ENCODE results near the gene ABCB8. TPM values are rescaled to one million over a fixed set of nuclear protein-coding genes. Genes with fewer than 3 reads are reported as not detected.

Gene ABCB8
- total and polyA plus RNA-seq, 2 of the 4 experiments (the other 2 are of a cell fraction), result 16.3 to 26.8 TPM

DNA sequence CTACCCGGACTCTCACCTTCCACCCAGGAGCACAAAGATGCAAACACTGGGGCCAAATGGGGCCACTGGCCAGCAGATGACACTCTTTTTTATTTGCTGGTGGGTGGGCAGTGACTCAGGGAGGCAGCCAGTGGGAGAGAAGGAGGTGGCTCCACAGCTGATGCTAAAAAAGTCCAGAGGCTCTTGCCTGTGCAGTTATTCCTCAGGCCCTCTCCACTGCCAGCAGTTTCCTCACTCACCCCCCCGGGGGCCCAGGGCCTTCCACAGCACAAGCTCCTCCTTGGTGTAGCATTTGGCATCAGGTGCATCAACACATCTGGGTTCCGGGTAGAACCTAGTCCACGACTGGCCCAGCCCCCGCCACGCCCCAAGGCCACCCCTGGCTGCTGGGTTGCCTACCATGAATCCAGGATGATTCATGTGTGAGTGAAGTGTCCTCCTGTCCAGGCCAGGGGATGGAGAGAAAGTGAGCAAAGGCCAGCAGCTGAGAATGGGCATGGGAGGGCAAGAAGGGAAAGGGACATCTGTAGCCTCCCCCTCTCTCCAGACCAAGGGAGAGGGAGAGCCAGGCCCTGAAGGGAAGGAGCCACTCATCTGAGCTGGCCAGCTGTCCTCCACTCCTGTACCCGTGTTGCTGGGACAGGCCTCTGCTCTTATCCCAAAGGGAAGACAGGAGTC lies 48.4 kb upstream of the ABCB8 start:
- H2BK5ac ChIP-seq (ENCODE audit: low read depth, low read length, poor library complexity, severe bottlenecking), result no peak overlapping the region
- H2AK5ac ChIP-seq (ENCODE audit: low read depth, low read length), result no peak overlapping the region
- H3K9me1 ChIP-seq (ENCODE audit: insufficient read depth, low read length), result no peaks in the 10 kb centered on the region
- BruUV-seq (replicated peaks), result no TSS peak
- no peaks in the 10 kb centered on the region; the same call in 1 of the 2 replicates for H4K20me1 ChIP-seq (ENCODE audit: insufficient read depth, low read length)
- H3K27ac ChIP-seq (ENCODE audit: insufficient read depth, low read length), result no peak overlapping the region
- in situ Hi-C loops (cut with MboI; ENCODE audit: low sequenced_read_pairs) (loop anchor here (25.0 kb wide), 1 partner anchor 568 kb away; a partner anchor contains a TSS), dilution Hi-C loops (cut with HindIII; ENCODE audit: low sequenced_read_pairs, unreplicated experiment) (no loop called here), intact Hi-C loops (cut with micrococcal nuclease) (loop anchor here (2.0 kb wide), 1 partner anchor 81 kb away; no protein-coding TSS in a partner anchor)
- H3K27me3 ChIP-seq (ENCODE audit: control insufficient read depth, insufficient read depth, low read length), result peaks cover 51% of the 10 kb centered on the region
- H4K91ac ChIP-seq (ENCODE audit: insufficient read depth, low read depth, low read length), result no peak overlapping the region
- H3K18ac ChIP-seq (ENCODE audit: low read depth, low read length), result no peak overlapping the region
- H3K56ac ChIP-seq (ENCODE audit: extremely low read depth, insufficient read depth, low read length), result no peak overlapping the region
- H3K79me1 ChIP-seq (ENCODE audit: low read depth in 1 of 2, low read length in 2 of 2), result no peaks in the 10 kb centered on the region
- ChIA-PET CTCF (interaction anchor here (0.9 to 1.0 kb wide), 2 partner anchors 9 to 28 kb away, joined by 3 to 4 read pairs; no protein-coding TSS in a partner anchor), POLR2A (ENCODE audit: unreplicated experiment) (no interaction called here)
- no peak overlapping the region for H2BK120ac ChIP-seq (ENCODE audit: low read depth, low read length)
- DNase-seq (no peak), ATAC-seq (ENCODE audit: low read depth) (no peak)
- no peaks in the 10 kb centered on the region for H3K36me3 ChIP-seq (ENCODE audit: control insufficient read depth, insufficient read depth, low read length)
- no peak overlapping the region for H3K14ac ChIP-seq (replicated peaks; ENCODE audit: low read depth, low read length)
- no peak overlapping the region; the same call in 1 of the 2 replicates for H3K4me2 ChIP-seq (ENCODE audit: low read depth, low read length)
- H3K9me3 ChIP-seq (ENCODE audit: control insufficient read depth, insufficient read depth, low read length), result no peaks in the 10 kb centered on the region
- H2BK15ac ChIP-seq (ENCODE audit: low read depth, low read length), result no peak overlapping the region
- H2AK9ac ChIP-seq (replicated peaks; ENCODE audit: low read depth, low read length, poor library complexity), result no peak overlapping the region
- TF ChIP-seq, protein P1, sequence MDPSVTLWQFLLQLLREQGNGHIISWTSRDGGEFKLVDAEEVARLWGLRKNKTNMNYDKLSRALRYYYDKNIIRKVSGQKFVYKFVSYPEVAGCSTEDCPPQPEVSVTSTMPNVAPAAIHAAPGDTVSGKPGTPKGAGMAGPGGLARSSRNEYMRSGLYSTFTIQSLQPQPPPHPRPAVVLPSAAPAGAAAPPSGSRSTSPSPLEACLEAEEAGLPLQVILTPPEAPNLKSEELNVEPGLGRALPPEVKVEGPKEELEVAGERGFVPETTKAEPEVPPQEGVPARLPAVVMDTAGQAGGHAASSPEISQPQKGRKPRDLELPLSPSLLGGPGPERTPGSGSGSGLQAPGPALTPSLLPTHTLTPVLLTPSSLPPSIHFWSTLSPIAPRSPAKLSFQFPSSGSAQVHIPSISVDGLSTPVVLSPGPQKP (IDR thresholded peaks at IDR 0.05; ENCODE audit: borderline replicate concordance, low read depth, low read length), result no peak
- no peak for TF ChIP-seq BHLHE40 (IDR thresholded peaks at IDR 0.05; ENCODE audit: low read depth, low read length)
- TF ChIP-seq NFE2L2 (IDR thresholded peaks at IDR 0.05; ENCODE audit: low read depth, low read length), result no peak
- TF ChIP-seq, protein P2, sequence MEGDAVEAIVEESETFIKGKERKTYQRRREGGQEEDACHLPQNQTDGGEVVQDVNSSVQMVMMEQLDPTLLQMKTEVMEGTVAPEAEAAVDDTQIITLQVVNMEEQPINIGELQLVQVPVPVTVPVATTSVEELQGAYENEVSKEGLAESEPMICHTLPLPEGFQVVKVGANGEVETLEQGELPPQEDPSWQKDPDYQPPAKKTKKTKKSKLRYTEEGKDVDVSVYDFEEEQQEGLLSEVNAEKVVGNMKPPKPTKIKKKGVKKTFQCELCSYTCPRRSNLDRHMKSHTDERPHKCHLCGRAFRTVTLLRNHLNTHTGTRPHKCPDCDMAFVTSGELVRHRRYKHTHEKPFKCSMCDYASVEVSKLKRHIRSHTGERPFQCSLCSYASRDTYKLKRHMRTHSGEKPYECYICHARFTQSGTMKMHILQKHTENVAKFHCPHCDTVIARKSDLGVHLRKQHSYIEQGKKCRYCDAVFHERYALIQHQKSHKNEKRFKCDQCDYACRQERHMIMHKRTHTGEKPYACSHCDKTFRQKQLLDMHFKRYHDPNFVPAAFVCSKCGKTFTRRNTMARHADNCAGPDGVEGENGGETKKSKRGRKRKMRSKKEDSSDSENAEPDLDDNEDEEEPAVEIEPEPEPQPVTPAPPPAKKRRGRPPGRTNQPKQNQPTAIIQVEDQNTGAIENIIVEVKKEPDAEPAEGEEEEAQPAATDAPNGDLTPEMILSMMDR (conservative IDR thresholded peaks at IDR 0.05; ENCODE audit: low read depth, low read length), result no peak
- TF ChIP-seq FOS (IDR thresholded peaks at IDR 0.05; ENCODE audit: low read depth, low read length), result no peak
- TF ChIP-seq, protein P3, sequence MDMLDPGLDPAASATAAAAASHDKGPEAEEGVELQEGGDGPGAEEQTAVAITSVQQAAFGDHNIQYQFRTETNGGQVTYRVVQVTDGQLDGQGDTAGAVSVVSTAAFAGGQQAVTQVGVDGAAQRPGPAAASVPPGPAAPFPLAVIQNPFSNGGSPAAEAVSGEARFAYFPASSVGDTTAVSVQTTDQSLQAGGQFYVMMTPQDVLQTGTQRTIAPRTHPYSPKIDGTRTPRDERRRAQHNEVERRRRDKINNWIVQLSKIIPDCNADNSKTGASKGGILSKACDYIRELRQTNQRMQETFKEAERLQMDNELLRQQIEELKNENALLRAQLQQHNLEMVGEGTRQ (IDR thresholded peaks at IDR 0.05; ENCODE audit: low read depth, low read length), result no peak
- TF ChIP-seq SMC3 (IDR thresholded peaks at IDR 0.05; ENCODE audit: low read depth, low read length), result no peak
- TF ChIP-seq RFX5 (IDR thresholded peaks at IDR 0.05; ENCODE audit: low read depth, low read length), result no peak
- no peak for TF ChIP-seq MXI1 (IDR thresholded peaks at IDR 0.05; ENCODE audit: borderline replicate concordance, low read depth, low read length)
- no peak overlapping the region for H3K23ac ChIP-seq (ENCODE audit: low read depth, low read length)
- H4K8ac ChIP-seq (ENCODE audit: low read depth in 2 of 2, low read length in 2 of 2), result no peak overlapping the region
- WGBS, 2 experiments (ENCODE audit: extremely low coverage in 2 of 2, insufficient read length in 1 of 2), result 100% methylated on average over 2 of the region's 7 CpGs; no CpG with 5 or more reads in 1 of the 2 experiments
- no peak overlapping the region for H3K9ac ChIP-seq (ENCODE audit: low read depth, low read length)
- peaks cover 14% of the 10 kb centered on the region; the same call in 1 of the 2 replicates for H3K4me1 ChIP-seq (ENCODE audit: control insufficient read depth, insufficient read depth, low read length)
- H3K4ac ChIP-seq (ENCODE audit: low read depth, low read length), result no peak overlapping the region
- H2AFZ ChIP-seq (replicated peaks; ENCODE audit: low read length, poor library complexity), result no peak overlapping the region
- no peak overlapping the region for H3K4me3 ChIP-seq (ENCODE audit: insufficient read depth, low read depth, low read length)
- no peak overlapping the region for H4K5ac ChIP-seq (ENCODE audit: low read depth, low read length)
- no peak overlapping the region for H2BK20ac ChIP-seq (ENCODE audit: low read depth, low read length)
